HG02981 (cell line): ENCODE results near the gene TBC1D4.
A peak's percentile ranks its signal among the peaks of the same experiment; 100 is the strongest.

Source experiments
- ATAC-seq: cut with Tn5 transposase; IDR thresholded peaks from one replicate; pipeline ENCODE4 v1.9.1; 2021; ENCODE audit warnings: mild to moderate bottlenecking, moderate library complexity; ENCODE audit not compliant: unreplicated experiment

Gene TBC1D4

DNA sequence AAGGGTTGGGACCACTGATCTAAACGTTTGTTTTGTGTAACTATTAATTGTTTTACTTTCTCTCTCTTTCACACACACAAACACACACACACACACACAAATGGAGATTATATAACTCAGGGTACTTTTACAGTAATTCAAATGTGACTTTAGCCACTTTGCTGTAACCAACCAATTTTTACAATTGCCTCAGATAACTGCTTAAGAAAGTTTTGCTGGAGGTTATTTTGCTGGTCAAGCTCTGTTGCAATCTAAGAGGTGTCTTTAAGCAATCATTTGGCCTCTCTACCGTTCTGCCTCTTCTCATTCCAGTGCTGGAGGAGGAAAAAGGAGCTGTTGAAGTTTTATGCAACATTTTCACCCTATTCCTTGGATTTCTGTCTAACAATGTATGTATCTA is 63.0 kb downstream of the TBC1D4 start:
- ATAC-seq = no peak

DNA sequence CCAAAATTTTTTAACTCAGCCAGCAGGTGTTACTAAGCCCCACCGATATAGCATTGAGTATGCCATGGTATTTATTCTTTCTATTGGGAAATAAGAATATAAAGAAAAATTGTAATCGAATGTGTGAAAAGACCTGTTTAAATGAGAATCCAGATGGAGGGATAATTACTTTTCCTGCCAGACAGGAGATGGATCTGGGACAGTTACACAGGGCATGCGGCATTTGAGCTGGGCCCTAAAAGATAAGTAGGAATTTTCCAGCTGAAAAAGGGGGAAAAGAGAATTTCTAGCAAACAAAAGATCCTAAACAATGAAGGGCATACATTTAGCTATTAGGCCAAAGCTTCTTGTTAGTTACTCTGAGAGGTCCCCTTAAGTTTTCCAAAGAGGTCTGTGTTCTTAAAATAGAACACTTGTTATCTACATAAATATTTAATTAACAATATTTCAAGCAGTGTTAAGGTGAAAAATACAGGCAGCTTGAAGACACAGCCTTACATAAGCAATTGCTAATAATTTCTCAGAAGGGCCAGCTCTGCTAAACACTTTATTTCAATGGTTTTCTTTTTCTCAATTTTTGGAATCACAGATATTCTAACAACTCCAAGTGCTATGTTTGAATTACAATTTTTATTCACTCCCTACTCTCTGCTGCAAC is 63.7 kb downstream of the TBC1D4 start:
- no peak for ATAC-seq

GRCh38 chr13:75417656-75418055 is 64.3 kb downstream of the TBC1D4 start:
- ATAC-seq = no peak

- ATAC-seq = peak; percentile 7
Measured at GRCh38 chr13:75417012-75417384, 65.0 kb downstream of the TBC1D4 start.

GRCh38 chr13:75416327-75417011 is 65.5 kb downstream of the TBC1D4 start:
- peak; percentile 74 for ATAC-seq

DNA sequence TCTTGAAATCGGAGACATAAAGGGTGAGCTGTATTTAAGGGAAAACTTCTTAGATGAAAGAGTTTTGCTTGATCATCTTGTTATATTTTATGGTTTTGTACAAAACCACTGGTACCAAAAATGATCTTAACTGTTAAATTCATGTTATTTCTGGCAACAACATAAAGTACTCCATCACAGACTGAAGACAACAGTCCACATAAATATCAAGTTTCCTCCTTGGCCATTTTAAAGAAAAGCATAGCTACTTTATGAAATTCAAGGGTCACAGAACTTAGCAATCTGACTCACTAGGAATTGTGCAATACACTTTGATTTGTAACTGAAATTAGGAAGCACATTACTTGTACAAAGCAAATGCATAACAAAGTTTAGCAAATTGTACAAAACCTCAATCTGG is 66.3 kb downstream of the TBC1D4 start:
- no peak for ATAC-seq

GRCh38 chr13:75415171-75415570 is 66.8 kb downstream of the TBC1D4 start:
- no peak for ATAC-seq

GRCh38 chr13:75414036-75414827 is 67.7 kb downstream of the TBC1D4 start:
- ATAC-seq = no peak

- ATAC-seq = no peak
Measured at GRCh38 chr13:75411924-75412537, 69.9 kb downstream of the TBC1D4 start.

GRCh38 chr13:75410207-75410606 is 71.8 kb downstream of the TBC1D4 start:
- ATAC-seq = no peak

DNA sequence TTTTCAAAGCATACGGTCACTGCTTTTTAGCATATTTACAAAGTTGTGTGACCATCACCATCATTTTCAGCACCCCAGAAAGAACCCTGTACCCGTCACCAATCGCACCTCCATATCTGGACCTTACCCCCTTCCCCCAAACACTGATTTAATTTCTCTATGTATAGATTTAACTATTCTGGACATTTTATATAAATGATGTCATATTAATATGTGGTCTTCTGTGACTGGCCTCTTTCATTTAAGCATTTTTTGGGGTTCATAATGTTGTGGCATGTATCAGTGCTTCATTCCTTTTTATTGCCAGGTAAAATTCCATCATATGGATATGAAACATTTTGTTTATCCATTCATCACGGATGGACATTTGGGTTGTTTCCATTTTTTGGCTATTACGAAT is 74.0 kb downstream of the TBC1D4 start:
- ATAC-seq = no peak

DNA sequence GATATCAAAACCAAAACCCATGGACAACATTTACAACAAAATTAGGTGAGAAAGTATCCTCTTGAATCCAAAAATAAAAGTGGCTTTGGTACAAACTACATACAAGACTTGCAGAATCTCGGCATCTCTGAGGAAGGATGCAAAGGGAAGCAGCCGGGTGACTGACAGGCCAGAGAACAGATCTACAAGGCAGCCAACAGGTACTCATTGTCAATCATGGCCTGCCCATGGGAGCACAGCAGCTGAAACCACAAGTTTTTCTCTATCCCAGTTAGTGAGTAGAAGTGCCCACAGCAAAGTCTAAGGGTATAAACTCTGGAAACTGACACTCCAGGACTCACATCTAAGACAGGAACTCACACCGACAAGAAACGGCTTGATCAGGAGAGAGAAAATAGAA is 74.5 kb downstream of the TBC1D4 start:
- no peak for ATAC-seq

- ATAC-seq = no peak
Measured at GRCh38 chr13:75405976-75406703, 75.8 kb downstream of the TBC1D4 start.

DNA sequence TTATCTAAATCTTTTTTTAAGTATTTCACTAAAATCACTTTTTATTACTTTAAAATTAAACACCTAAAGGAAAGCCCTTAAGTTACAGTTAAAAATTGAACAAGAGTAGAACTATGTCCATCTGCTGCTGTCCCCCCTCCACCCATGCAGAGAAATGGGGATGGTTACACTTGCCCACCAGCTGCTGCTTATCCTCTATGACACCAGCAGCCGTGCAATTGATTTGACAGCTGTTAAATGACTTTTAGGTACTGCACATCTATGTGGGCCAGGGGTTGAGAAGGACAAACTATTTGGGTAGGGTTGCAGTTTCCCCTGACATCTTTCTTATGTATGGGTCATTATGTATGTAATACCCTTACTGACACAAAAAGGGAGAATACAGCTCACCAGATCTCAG is 77.2 kb downstream of the TBC1D4 start:
- ATAC-seq = no peak

DNA sequence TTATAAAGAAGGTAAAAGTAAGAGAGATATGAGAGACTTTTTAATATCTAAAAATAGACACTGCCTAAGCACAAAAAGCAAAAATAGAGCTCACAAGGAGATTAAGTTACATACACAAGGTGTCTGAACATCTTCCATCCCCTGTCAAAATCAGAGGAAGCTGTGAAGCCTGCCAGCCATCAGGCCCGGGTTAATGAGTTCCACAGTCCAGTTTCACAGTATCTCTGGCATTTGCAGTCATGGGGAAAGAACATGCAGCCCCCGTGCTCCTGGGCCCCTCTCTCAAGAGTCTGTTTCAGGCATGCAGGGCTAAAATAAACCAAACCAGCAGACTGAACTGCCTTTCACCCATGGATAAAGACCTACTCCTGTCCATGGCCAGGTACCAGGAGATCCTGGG is 79.2 kb downstream of the TBC1D4 start:
- ATAC-seq = peak; percentile 55

DNA sequence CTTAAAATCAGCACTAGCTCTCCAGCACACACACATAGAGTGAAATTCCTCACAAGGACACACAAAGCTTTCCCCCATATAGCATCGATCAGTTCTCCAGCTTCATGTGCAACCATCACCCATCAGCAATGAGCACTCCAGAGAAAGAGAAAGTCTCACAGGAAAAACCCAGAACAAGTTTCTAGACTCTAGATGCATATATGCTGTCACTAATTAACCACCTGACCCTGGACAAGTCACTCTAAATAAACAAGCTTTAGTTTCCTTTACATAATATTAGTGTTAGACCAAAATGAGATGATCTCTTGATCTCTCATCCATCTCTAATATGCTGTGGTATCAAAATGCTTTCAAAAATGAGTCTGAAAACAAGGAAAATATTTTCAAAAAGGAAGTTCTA is 81.2 kb downstream of the TBC1D4 start:
- peak; percentile 51 for ATAC-seq

- ATAC-seq = no peak
Measured at GRCh38 chr13:75399879-75400217, 82.1 kb downstream of the TBC1D4 start.

DNA sequence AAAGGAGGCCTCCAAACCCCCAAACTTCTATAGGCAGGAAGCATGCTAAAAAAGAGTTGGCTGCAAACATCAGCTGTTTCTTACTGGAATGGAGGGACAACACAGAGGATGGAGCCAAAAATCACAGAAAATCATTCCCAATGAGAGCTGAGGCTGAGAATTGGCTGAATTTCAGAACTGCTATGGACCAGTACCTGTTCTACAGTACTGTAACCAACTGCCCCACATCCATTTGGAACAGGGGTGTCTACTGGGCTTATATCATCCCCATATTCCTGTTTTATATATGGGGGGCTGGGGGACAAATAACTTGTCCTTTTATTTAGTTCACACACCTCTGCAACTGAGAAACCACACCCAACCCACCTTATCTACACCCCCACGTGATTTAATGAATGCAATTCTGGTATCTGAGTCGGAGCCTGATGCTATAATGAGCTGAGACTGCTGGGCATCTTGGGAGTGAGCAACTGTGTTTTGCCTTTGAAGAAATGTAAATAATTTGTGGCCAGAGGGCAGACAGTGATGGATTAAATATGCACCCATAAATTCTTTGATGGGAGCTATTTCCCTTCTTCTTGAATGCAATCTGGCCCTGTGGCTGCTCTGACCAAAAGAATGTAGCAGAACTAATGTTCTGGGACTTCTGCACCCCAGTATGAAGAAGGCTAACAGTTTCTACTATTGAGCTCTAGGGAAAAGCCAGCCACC is 82.6 kb downstream of the TBC1D4 start:
- ATAC-seq = no peak

DNA sequence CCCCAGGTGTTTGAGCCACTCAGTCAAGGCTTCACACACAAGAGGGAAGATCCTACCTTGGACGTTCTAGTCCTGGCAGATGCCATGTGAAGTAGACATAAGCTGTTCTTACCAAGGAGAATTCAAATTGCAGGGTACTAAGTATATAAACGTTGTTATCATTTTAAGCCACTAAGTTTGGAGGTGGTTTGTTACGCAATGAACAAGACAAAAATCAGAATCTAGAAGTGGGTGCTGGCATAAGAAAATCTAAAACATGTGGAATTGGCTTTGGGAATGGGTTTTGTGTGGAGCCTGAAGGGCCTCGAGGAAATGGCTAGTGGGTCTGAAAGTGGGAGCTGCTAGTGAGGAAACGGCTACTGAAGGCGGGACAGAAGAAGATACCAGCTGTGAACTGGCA is 83.9 kb downstream of the TBC1D4 start:
- ATAC-seq = no peak

DNA sequence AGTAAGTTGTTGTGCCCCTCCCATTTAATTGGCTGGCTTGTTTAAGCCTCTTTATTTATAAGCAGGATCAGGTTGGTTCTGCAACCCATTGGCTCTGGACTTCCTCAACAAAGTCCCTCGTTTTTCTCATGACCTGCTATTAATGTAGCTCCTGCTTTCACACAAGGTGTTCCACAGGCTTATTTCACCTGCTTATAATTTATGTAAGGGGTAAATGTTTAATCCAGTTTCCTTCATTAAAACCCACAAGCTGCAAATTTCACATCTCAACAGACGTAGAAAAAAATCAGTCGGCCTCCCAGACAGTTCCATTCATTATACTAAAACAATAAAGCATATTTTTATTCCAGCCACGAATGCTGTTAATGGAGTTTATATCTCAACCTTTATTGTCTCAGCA is 86.1 kb downstream of the TBC1D4 start:
- ATAC-seq = no peak
